Fibroblast of villous mesenchyme (primary cell): ENCODE results near the gene DSP. TPM values are rescaled to one million over a fixed set of nuclear protein-coding genes. Genes with fewer than 3 reads are reported as not detected.

ENCODE experiments used
- DNase-seq: peaks from one replicate; pipeline ENCODE4 v3.0.0-alpha.2; 2010; ENCODE audit warnings: low read depth
- H3K4me3 ChIP-seq: 2 replicates; pipeline ENCODE4 v1.5.1; 2011; ENCODE audit warnings: low read depth, mild to moderate bottlenecking, low read length
- CTCF ChIP-seq: IDR thresholded peaks from 2 replicates; pipeline ENCODE4 v1.5.1; 2012; ENCODE audit warnings: low read depth, mild to moderate bottlenecking, low read length; ENCODE audit not compliant: insufficient read depth
- total RNA-seq: library from RNA; depleted of rRNA; stranded (reverse); fragments of >200 nt; gene quantifications from 2 replicates; pipeline ENCODE4 v1.2.3, GENCODE V29; 2012

Gene DSP
- total RNA-seq, 1 donor = 28.1 TPM

- no peak for DNase-seq
- no peak overlapping the region for H3K4me3 ChIP-seq
- TF ChIP-seq CTCF = no peak
Measured at GRCh38 chr6:7504041-7504440, 37.4 kb upstream of the DSP start.

GRCh38 chr6:7505189-7505699 is 36.2 kb upstream of the DSP start:
- H3K4me3 ChIP-seq = no peak overlapping the region
- TF ChIP-seq CTCF = no peak

GRCh38 chr6:7507600-7507999 is 33.9 kb upstream of the DSP start:
- DNase-seq = no peak
- no peak for TF ChIP-seq CTCF
- H3K4me3 ChIP-seq = no peak overlapping the region

More at GRCh38 chr6:7505189-7505699, 36.2 kb upstream of the DSP start:
- peak; percentile 55 for DNase-seq

GRCh38 chr6:7512320-7512719 is 29.2 kb upstream of the DSP start:
- TF ChIP-seq CTCF = no peak
- H3K4me3 ChIP-seq = no peak overlapping the region
- DNase-seq = no peak

GRCh38 chr6:7513529-7513928 is 27.9 kb upstream of the DSP start:
- no peak overlapping the region for H3K4me3 ChIP-seq
- no peak for TF ChIP-seq CTCF
- no peak for DNase-seq

- no peak for DNase-seq
- TF ChIP-seq CTCF = no peak
- no peak overlapping the region for H3K4me3 ChIP-seq
Measured at GRCh38 chr6:7515363-7515762, 26.1 kb upstream of the DSP start.

- no peak for DNase-seq
- no peak overlapping the region for H3K4me3 ChIP-seq
- TF ChIP-seq CTCF = no peak
Measured at GRCh38 chr6:7518877-7519276, 22.6 kb upstream of the DSP start.
